ENCODE measurements around the gene SIRT3.

SIRT3 gene

GRCh38 chr11:204587-205109 is 31.5 kb downstream of the SIRT3 start:
- ATAC-seq = no peak
- no peak for TF ChIP-seq SNAI2 (CRISPR knock-in tag; IDR thresholded peaks at IDR 0.05)
- no peak for TF ChIP-seq ZFP30 (CRISPR knock-in tag; IDR thresholded peaks at IDR 0.05)
- TF ChIP-seq ZNF565 (CRISPR knock-in tag; conservative IDR thresholded peaks at IDR 0.05; ENCODE audit: low read depth) = no peak
- TF ChIP-seq, protein P1, sequence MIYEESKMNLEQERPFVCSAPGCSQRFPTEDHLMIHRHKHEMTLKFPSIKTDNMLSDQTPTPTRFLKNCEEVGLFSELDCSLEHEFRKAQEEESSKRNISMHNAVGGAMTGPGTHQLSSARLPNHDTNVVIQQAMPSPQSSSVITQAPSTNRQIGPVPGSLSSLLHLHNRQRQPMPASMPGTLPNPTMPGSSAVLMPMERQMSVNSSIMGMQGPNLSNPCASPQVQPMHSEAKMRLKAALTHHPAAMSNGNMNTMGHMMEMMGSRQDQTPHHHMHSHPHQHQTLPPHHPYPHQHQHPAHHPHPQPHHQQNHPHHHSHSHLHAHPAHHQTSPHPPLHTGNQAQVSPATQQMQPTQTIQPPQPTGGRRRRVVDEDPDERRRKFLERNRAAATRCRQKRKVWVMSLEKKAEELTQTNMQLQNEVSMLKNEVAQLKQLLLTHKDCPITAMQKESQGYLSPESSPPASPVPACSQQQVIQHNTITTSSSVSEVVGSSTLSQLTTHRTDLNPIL (CRISPR knock-in tag; IDR thresholded peaks at IDR 0.05; ENCODE audit: low read depth) = no peak
- no peak for TF ChIP-seq ISL1 (CRISPR knock-in tag; IDR thresholded peaks at IDR 0.05)
- no peak for TF ChIP-seq ZFP3 (CRISPR knock-in tag; IDR thresholded peaks at IDR 0.05)
- TF ChIP-seq ESRRG (CRISPR knock-in tag; IDR thresholded peaks at IDR 0.05) = no peak
- TF ChIP-seq BACH2 (CRISPR knock-in tag; IDR thresholded peaks at IDR 0.05; ENCODE audit: borderline replicate concordance) = no peak
- no peak for TF ChIP-seq ARNTL (CRISPR knock-in tag; IDR thresholded peaks at IDR 0.05; ENCODE audit: borderline replicate concordance, low read depth)
- TF ChIP-seq OSR1 (CRISPR knock-in tag; IDR thresholded peaks at IDR 0.05) = no peak
- TF ChIP-seq ZNF70 (CRISPR knock-in tag; IDR thresholded peaks at IDR 0.05) = no peak
- no peak for TF ChIP-seq GLIS3 (CRISPR knock-in tag; IDR thresholded peaks at IDR 0.05)
- TF ChIP-seq ZC3H10 (CRISPR knock-in tag; IDR thresholded peaks at IDR 0.05) = no peak
- no peak for TF ChIP-seq PPARA (CRISPR knock-in tag; IDR thresholded peaks at IDR 0.05; ENCODE audit: borderline replicate concordance)
- no peak for TF ChIP-seq RARB (CRISPR knock-in tag; IDR thresholded peaks at IDR 0.05)
- TF ChIP-seq CSDC2 (CRISPR knock-in tag; IDR thresholded peaks at IDR 0.05) = no peak
- no peak for TF ChIP-seq POU6F1 (CRISPR knock-in tag; IDR thresholded peaks at IDR 0.05; ENCODE audit: borderline replicate concordance, low read depth)

DNA sequence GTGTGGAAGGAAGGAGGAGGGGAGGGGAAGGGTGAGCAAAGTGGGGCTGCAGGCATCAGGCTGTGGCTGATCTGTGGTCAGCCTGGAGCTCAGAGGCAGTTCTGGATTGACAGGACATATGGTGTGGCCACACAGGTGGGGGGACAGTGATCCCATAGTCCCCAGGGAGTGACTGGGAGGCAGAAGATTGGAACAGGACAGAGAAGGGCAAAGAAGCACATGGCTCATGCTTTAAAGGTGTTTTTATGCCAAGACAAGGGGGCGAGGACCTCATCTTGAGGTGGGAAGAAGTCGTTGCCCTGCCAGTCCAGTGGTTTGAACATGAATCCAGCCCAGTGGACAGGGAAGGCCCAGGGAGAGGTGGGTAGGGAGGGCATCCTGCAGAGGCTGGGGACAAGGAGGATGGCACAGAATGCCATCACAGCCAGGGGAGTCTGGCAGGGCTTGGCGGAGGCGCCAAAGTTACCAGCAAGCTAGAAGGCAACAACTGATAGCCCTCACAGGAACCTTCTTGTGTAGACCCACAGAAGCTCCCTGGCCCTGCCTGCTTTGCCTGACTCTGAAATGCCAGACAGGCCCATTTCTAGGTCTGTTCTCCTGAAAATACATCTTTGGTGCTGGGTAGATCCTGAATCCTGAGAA is 32.1 kb downstream of the SIRT3 start:
- ATAC-seq = no peak
- TF ChIP-seq ZNF565 (CRISPR knock-in tag; conservative IDR thresholded peaks at IDR 0.05; ENCODE audit: low read depth) = no peak
- TF ChIP-seq GLIS3 (CRISPR knock-in tag; IDR thresholded peaks at IDR 0.05) = no peak
- TF ChIP-seq RARB (CRISPR knock-in tag; IDR thresholded peaks at IDR 0.05) = no peak
- no peak for TF ChIP-seq ZFP3 (CRISPR knock-in tag; IDR thresholded peaks at IDR 0.05)
- no peak for TF ChIP-seq OSR1 (CRISPR knock-in tag; IDR thresholded peaks at IDR 0.05)
- TF ChIP-seq SNAI2 (CRISPR knock-in tag; IDR thresholded peaks at IDR 0.05) = no peak
- TF ChIP-seq BACH2 (CRISPR knock-in tag; IDR thresholded peaks at IDR 0.05; ENCODE audit: borderline replicate concordance) = no peak
- TF ChIP-seq ZNF8 (CRISPR knock-in tag; IDR thresholded peaks at IDR 0.05) = no peak
- TF ChIP-seq, protein P2, sequence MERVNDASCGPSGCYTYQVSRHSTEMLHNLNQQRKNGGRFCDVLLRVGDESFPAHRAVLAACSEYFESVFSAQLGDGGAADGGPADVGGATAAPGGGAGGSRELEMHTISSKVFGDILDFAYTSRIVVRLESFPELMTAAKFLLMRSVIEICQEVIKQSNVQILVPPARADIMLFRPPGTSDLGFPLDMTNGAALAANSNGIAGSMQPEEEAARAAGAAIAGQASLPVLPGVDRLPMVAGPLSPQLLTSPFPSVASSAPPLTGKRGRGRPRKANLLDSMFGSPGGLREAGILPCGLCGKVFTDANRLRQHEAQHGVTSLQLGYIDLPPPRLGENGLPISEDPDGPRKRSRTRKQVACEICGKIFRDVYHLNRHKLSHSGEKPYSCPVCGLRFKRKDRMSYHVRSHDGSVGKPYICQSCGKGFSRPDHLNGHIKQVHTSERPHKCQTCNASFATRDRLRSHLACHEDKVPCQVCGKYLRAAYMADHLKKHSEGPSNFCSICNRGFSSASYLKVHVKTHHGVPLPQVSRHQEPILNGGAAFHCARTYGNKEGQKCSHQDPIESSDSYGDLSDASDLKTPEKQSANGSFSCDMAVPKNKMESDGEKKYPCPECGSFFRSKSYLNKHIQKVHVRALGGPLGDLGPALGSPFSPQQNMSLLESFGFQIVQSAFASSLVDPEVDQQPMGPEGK (CRISPR knock-in tag; IDR thresholded peaks at IDR 0.05; ENCODE audit: borderline replicate concordance) = no peak
- no peak for TF ChIP-seq POU6F1 (CRISPR knock-in tag; IDR thresholded peaks at IDR 0.05; ENCODE audit: borderline replicate concordance, low read depth)
- no peak for TF ChIP-seq ZC3H10 (CRISPR knock-in tag; IDR thresholded peaks at IDR 0.05)
- TF ChIP-seq ESRRG (CRISPR knock-in tag; IDR thresholded peaks at IDR 0.05) = no peak

GRCh38 chr11:203056-203944 is 32.8 kb downstream of the SIRT3 start:
- TF ChIP-seq, protein P1 (CRISPR knock-in tag; IDR thresholded peaks at IDR 0.05; ENCODE audit: low read depth) = no peak
- no peak for TF ChIP-seq ISL1 (CRISPR knock-in tag; IDR thresholded peaks at IDR 0.05)
- TF ChIP-seq ZFP3 (CRISPR knock-in tag; IDR thresholded peaks at IDR 0.05) = no peak
- no peak for TF ChIP-seq GLIS3 (CRISPR knock-in tag; IDR thresholded peaks at IDR 0.05)
- TF ChIP-seq ZNF565 (CRISPR knock-in tag; conservative IDR thresholded peaks at IDR 0.05; ENCODE audit: low read depth) = no peak
- no peak for TF ChIP-seq CSDC2 (CRISPR knock-in tag; IDR thresholded peaks at IDR 0.05)
- no peak for TF ChIP-seq ZNF70 (CRISPR knock-in tag; IDR thresholded peaks at IDR 0.05)
- no peak for TF ChIP-seq RARB (CRISPR knock-in tag; IDR thresholded peaks at IDR 0.05)
- TF ChIP-seq, protein P2 (CRISPR knock-in tag; IDR thresholded peaks at IDR 0.05; ENCODE audit: borderline replicate concordance) = no peak
- no peak for TF ChIP-seq ARNTL (CRISPR knock-in tag; IDR thresholded peaks at IDR 0.05; ENCODE audit: borderline replicate concordance, low read depth)
- no peak for TF ChIP-seq OSR1 (CRISPR knock-in tag; IDR thresholded peaks at IDR 0.05)
- no peak for TF ChIP-seq PPARA (CRISPR knock-in tag; IDR thresholded peaks at IDR 0.05; ENCODE audit: borderline replicate concordance)
- TF ChIP-seq ESRRG (CRISPR knock-in tag; IDR thresholded peaks at IDR 0.05) = no peak
- TF ChIP-seq SNAI2 (CRISPR knock-in tag; IDR thresholded peaks at IDR 0.05) = no peak
- no peak for ATAC-seq

Measured in SK-N-SH treated with all-trans-retinoic acid at 6 μM for 48 hours (cell line).